ENCODE results near the gene SRSF9. TPM values are rescaled to one million over a fixed set of nuclear protein-coding genes. Genes with fewer than 3 reads are reported as not detected.

SRSF9 gene
- total and polyA plus RNA-seq, 3 donors from 2014 or later, result 199 to 238 (median 202) TPM

DNA sequence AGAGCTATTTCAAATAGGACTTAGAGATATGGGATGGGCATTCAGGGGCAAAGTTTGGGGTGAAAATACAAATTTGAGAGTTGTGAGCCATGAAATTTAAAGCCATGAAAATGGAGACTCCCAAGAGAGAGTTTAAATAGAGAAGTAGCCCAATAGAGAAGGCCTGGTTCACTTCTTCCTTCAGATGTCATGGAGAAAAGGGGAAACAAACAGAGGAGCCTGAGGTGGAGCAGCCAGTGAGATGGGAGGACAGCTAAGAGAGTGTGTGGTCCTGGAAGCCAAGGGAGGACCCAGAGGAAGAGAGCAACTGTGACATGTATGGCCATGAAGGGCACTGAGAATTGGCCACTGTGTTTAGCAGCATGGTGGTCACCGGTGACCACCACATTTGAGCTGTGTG is 14.1 kb upstream of the SRSF9 start:
- Histone ChIP-seq H3K4me1 (peaks cover 19% of the 10 kb centered on the region), H3K27ac (no peak overlapping the region), H3K9me3 (no peaks in the 10 kb centered on the region), H3K4me3 (no peak overlapping the region), H3K36me3 (ENCODE audit: low read depth, missing control alignments) (no peaks in the 10 kb centered on the region), H3K27me3 (no peaks in the 10 kb centered on the region)
- no peak for DNase-seq
- intact Hi-C loops (cut with DNase I; ENCODE audit: low total_unique reads), result no loop called here
- TF ChIP-seq POLR2A (IDR thresholded peaks at IDR 0.05), result no peak
- TF ChIP-seq, protein P1, sequence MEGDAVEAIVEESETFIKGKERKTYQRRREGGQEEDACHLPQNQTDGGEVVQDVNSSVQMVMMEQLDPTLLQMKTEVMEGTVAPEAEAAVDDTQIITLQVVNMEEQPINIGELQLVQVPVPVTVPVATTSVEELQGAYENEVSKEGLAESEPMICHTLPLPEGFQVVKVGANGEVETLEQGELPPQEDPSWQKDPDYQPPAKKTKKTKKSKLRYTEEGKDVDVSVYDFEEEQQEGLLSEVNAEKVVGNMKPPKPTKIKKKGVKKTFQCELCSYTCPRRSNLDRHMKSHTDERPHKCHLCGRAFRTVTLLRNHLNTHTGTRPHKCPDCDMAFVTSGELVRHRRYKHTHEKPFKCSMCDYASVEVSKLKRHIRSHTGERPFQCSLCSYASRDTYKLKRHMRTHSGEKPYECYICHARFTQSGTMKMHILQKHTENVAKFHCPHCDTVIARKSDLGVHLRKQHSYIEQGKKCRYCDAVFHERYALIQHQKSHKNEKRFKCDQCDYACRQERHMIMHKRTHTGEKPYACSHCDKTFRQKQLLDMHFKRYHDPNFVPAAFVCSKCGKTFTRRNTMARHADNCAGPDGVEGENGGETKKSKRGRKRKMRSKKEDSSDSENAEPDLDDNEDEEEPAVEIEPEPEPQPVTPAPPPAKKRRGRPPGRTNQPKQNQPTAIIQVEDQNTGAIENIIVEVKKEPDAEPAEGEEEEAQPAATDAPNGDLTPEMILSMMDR (IDR thresholded peaks at IDR 0.05), result no peak
- 40 to 50% methylated on average over 1 of the region's 1 CpG for WGBS, 2 donors

DNA sequence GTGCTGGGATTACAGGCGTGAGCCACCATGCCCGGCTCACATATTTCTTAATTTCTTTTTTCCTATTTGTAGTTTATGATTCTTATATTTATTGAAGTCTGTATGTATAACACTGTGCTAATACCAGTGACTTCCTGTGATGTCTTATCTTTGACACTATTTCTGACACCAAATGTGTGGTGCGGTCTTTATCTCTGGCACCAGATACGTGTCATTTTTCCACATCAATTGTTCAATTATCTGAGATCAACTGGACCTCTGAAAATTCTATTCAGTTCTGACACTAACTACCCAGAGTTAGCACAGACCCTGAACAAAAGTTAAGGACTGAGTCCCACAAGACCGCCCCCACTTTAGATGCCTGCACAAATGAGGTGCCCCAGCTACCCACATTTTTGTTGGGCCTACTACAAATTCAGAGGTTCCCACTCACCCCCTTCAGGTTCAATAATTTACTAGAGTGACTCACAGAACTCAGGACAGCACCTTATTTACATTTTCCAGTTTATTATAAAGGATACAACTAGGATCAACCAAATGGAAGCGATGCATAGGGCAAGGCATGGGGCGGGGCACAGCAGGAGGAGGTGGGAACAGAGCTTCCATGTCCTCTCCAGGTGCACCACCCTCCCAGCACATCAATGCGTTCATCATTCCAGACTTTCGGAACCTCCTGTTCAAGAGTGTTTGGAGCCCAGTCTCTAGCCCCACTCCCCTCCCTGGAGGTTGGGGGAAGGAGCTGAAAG is 11.6 kb upstream of the SRSF9 start:
- TF ChIP-seq POLR2A (IDR thresholded peaks at IDR 0.05), result no peak
- TF ChIP-seq, protein P1 (IDR thresholded peaks at IDR 0.05), result no peak
- Histone ChIP-seq H3K36me3 (ENCODE audit: low read depth, missing control alignments) (no peaks in the 10 kb centered on the region), H3K27ac (no peak overlapping the region), H3K9me3 (no peaks in the 10 kb centered on the region), H3K4me1 (peaks cover 7% of the 10 kb centered on the region), H3K4me3 (no peak overlapping the region), H3K27me3 (no peaks in the 10 kb centered on the region)
- intact Hi-C loops (cut with DNase I; ENCODE audit: low total_unique reads), result no loop called here
- 92 to 95% methylated on average over 9 of the region's 9 CpGs for WGBS, 2 donors
- no peak for DNase-seq

DNA sequence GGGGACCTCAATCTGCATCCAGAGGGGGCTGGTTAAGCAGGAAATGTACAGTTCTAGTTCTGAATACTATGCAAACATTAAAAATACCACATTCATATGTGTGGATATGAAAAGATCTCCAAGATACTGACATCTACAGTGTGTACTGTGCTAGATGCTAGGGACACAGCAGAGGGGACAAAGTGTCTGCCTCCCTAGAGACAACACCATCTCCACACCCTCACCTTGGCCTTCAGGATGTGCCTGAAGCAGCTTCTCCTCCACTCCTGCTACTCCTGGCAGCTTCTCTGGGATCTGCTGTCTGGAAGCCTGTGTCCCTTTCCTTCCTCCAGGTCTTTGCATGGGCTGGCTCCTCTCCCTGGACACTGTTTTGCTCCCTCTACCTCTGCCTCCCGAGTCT is 10.7 kb upstream of the SRSF9 start:
- 27 to 47% methylated on average over 1 of the region's 1 CpG for WGBS, 2 donors
- no peak for DNase-seq
- no peaks in the 10 kb centered on the region for H3K36me3 ChIP-seq (ENCODE audit: low read depth, missing control alignments)
- intact Hi-C loops (cut with DNase I; ENCODE audit: low total_unique reads), result no loop called here
- H3K27ac ChIP-seq, result no peak overlapping the region
- H3K4me3 ChIP-seq, result no peak overlapping the region
- peaks cover 9% of the 10 kb centered on the region for H3K4me1 ChIP-seq
- H3K27me3 ChIP-seq, result no peaks in the 10 kb centered on the region
- H3K9me3 ChIP-seq, result no peaks in the 10 kb centered on the region
- no peak for TF ChIP-seq POLR2A (IDR thresholded peaks at IDR 0.05)
- TF ChIP-seq, protein P1 (IDR thresholded peaks at IDR 0.05), result no peak

DNA sequence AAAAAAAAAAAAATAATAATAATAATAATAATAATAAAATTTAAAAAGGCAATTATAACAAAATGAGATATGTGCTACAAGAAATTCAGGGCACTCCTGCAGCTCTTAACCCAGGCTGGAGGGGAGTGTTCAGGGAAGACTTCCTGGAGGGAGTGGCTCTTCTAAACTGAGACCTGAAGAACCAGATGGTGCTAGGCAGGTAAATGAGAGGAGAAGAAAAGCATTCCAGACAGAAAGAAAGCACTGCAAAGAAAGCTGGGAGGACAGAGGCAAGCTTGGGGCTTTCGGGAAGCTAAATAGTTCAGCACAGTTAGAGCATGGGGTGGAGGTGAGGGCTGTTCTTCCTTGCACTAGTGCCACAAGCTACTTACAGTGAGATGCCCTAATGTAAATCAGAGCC is 9.9 kb upstream of the SRSF9 start:
- Histone ChIP-seq H3K9me3 (no peaks in the 10 kb centered on the region), H3K27ac (no peak overlapping the region), H3K4me3 (no peak overlapping the region), H3K4me1 (peaks cover 14% of the 10 kb centered on the region), H3K36me3 (ENCODE audit: low read depth, missing control alignments) (no peaks in the 10 kb centered on the region), H3K27me3 (no peaks in the 10 kb centered on the region)
- DNase-seq, result no peak
- TF ChIP-seq, protein P1 (IDR thresholded peaks at IDR 0.05), result no peak
- no peak for TF ChIP-seq POLR2A (IDR thresholded peaks at IDR 0.05)
- WGBS, 2 donors, result 62 to 78% methylated on average over 1 of the region's 1 CpG
- intact Hi-C loops (cut with DNase I; ENCODE audit: low total_unique reads), result no loop called here

DNA sequence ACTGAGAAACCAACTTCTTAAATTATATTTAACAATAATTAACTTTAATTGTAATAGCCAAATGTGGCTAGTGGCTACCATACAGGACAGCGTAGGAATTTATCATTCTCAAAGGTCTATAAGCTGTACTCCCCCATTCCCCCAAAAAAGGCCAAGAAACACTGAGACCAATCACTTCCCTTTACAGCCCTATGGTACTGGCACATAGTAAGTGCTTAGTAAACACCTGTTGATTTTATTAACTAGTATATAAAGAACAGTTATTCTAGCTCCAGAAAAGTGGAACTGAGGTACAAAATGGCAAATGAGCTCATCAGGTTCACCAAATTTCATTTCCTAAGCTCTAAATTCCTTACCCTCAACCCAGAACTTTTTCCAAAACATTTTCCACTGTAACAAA is 6.1 kb upstream of the SRSF9 start:
- WGBS, 2 donors, result 56 to 70% methylated on average over 1 of the region's 1 CpG
- intact Hi-C loops (cut with DNase I; ENCODE audit: low total_unique reads), result no loop called here

More for the DNA sequence above, 6.1 kb upstream of the SRSF9 start:
- Histone ChIP-seq H3K4me1 (peaks cover 14% of the 10 kb centered on the region), H3K9me3 (no peaks in the 10 kb centered on the region), H3K4me3 (no peak overlapping the region), H3K36me3 (ENCODE audit: low read depth, missing control alignments) (no peaks in the 10 kb centered on the region), H3K27ac (no peak overlapping the region), H3K27me3 (no peaks in the 10 kb centered on the region)
- DNase-seq, result no peak
- no peak for TF ChIP-seq POLR2A (IDR thresholded peaks at IDR 0.05)
- TF ChIP-seq, protein P1 (IDR thresholded peaks at IDR 0.05), result no peak
